ENCODE measurements around the gene TRIM52.

DNA sequence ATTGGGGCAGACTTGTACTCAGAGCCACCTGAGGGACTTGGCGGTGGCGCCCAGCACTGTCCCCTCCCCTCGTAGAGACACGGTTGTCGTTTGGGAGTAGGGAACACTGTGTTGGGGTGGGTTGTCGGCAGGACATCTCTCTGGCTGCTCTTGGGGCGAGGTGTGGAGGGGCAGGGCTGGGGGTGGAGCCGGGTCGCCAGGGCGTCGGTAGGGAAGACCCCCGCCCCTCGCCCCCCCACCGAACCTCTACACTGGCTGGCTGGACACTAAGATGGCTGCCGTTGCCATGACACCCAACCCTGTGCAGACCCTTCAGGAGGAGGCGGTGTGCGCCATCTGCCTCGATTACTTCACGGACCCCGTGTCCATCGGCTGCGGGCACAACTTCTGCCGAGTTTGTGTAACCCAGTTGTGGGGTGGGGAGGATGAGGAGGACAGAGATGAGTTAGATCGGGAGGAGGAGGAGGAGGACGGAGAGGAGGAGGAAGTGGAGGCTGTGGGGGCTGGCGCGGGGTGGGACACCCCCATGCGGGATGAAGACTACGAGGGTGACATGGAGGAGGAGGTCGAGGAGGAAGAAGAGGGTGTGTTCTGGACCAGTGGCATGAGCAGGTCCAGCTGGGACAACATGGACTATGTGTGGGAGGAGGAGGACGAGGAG lies 37.1 kb downstream of the TRIM52 start:
- TF ChIP-seq CTCF (IDR thresholded peaks at IDR 0.05; ENCODE audit: low read depth, low read length) (no peak), EZH2phosphoT487 (IDR thresholded peaks at IDR 0.05; ENCODE audit: low read depth) (no peak)
